Keratinocyte (primary cell): ENCODE measurements around the gene ETFRF1. TPM values are rescaled to one million over a fixed set of nuclear protein-coding genes. Genes with fewer than 3 reads are reported as not detected.

ENCODE experiments used
- DNase-seq: peaks from one replicate; pipeline ENCODE4 v3.0.0-alpha.2; 2011; ENCODE audit warnings: low read depth, missing footprints, low spot score
- FAIRE-seq: peaks from 2 replicates; lab custom pipeline; 2011; peaks lifted over from hg19 to GRCh38; lab: Jason Lieb, UNC
- H2AFZ ChIP-seq: 2 replicates; pipeline ENCODE4 v1.6.0; 2012; ENCODE audit warnings: low read length, control low read depth, inconsistent platforms; ENCODE audit not compliant: control insufficient read depth
- H3K27ac ChIP-seq: 2 replicates; pipeline ENCODE4 v1.5.1; 2011; ENCODE audit warnings: low read length; ENCODE audit not compliant: control insufficient read depth, insufficient read depth
- H3K27me3 ChIP-seq: 3 replicates; pipeline ENCODE4 v1.6.0; 2011; ENCODE audit warnings: low read length; ENCODE audit not compliant: control insufficient read depth, insufficient read depth; ENCODE audit errors: extremely low read depth
- H3K36me3 ChIP-seq, 2 experiments: 2 replicates in 1 of 2; 3 replicates in 1 of 2; pipeline ENCODE4 v1.5.1; 2011; ENCODE audit warnings: low read length in 2 of 2, mild to moderate bottlenecking in 1 of 2; ENCODE audit not compliant: control insufficient read depth in 2 of 2, insufficient read depth in 2 of 2; ENCODE audit errors: extremely low read depth in 1 of 2
- H3K4me1 ChIP-seq: 3 replicates; pipeline ENCODE4 v1.5.1; 2011; ENCODE audit warnings: low read length; ENCODE audit not compliant: control insufficient read depth, insufficient read depth; ENCODE audit errors: extremely low read depth
- H3K4me2 ChIP-seq: 3 replicates; pipeline ENCODE4 v1.6.0; 2011; ENCODE audit warnings: low read depth, low read length; ENCODE audit not compliant: control insufficient read depth, insufficient read depth; ENCODE audit errors: extremely low read depth
- H3K4me3 ChIP-seq, 3 experiments: fragments of 200-600 bp in 1 of 3; sonication (generic) in 1 of 3; 2 replicates in 2 of 3; 3 replicates in 1 of 3; pipeline ENCODE4 v1.5.1; 2011 to 2016; ENCODE audit warnings: low read length in 3 of 3, mild to moderate bottlenecking in 3 of 3, control low read depth in 2 of 3, inconsistent platforms in 1 of 3, low read depth in 1 of 3, mixed read lengths in 1 of 3, mixed run types in 1 of 3, moderate library complexity in 1 of 3; ENCODE audit not compliant: control insufficient read depth in 2 of 3, insufficient read depth in 2 of 3; ENCODE audit errors: extremely low read depth in 1 of 3
- H3K79me2 ChIP-seq: 2 replicates; pipeline ENCODE4 v1.6.0; 2012; ENCODE audit warnings: low read length; ENCODE audit not compliant: control insufficient read depth, insufficient read depth
- H3K9ac ChIP-seq: 3 replicates; pipeline ENCODE4 v1.6.0; 2011; ENCODE audit warnings: low read length; ENCODE audit not compliant: control insufficient read depth, insufficient read depth; ENCODE audit errors: extremely low read depth
- H3K9me1 ChIP-seq: 3 replicates; pipeline ENCODE4 v1.6.0; 2011; ENCODE audit warnings: low read length; ENCODE audit not compliant: control insufficient read depth, insufficient read depth; ENCODE audit errors: extremely low read depth
- H3K9me3 ChIP-seq: 2 replicates; pipeline ENCODE4 v1.5.1; 2012; ENCODE audit warnings: low read depth, low read length; ENCODE audit not compliant: control insufficient read depth
- H4K20me1 ChIP-seq: 3 replicates; pipeline ENCODE4 v1.6.0; 2011; ENCODE audit warnings: low read length; ENCODE audit not compliant: control insufficient read depth, insufficient read depth; ENCODE audit errors: extremely low read depth
- EZH2 ChIP-seq: IDR thresholded peaks from one replicate; pipeline ENCODE4 v1.6.1; 2012; ENCODE audit warnings: inconsistent platforms, mild to moderate bottlenecking, low read length, moderate library complexity
- dilution Hi-C: fragments of 300-500 bp; cut with MboI; formaldehyde crosslinking; loops from one replicate; pipeline ENCODE4 v1.7.0; 2020; ENCODE audit warnings: low sequenced_read_pairs; ENCODE audit not compliant: extremely low pct_ligation_motif_present
- polyA plus RNA-seq, 5 experiments: library from polyadenylated mRNA; depleted of rRNA in 3 of 5; stranded (reverse) in 3 of 5; stranded (forward) in 1 of 5; unstranded in 1 of 5; fragments of >200 nt; gene quantifications; 1 replicate in 1 of 5; 2 replicates in 3 of 5; 3 replicates in 1 of 5; pipeline versions ENCODE4 v1.2.1 to v1.2.3, GENCODE V29; 2011 to 2012; ENCODE audit warnings: missing spikeins in 2 of 5, low read depth in 1 of 5, low replicate concordance in 1 of 5
- TF ChIP-seq, protein P1 (sequence below), 3 experiments: IDR thresholded peaks in 1 of 3; conservative IDR thresholded peaks in 1 of 3; optimal IDR thresholded peaks in 1 of 3; 2 replicates in 2 of 3; 3 replicates in 1 of 3; pipeline versions ENCODE3 to v1.5.1; 2011; ENCODE audit warnings: low read length in 3 of 3, mild to moderate bottlenecking in 3 of 3, moderate library complexity in 2 of 3, control low read depth in 1 of 3, inconsistent platforms in 1 of 3; ENCODE audit not compliant: insufficient read depth in 2 of 3; ENCODE audit errors: extremely low read depth in 1 of 3

The ETFRF1 gene
- polyA plus RNA-seq, 1 donor (not counting 4 experiments of a cell fraction or from before 2014, with no cell fraction given) = 13.6 TPM

DNA sequence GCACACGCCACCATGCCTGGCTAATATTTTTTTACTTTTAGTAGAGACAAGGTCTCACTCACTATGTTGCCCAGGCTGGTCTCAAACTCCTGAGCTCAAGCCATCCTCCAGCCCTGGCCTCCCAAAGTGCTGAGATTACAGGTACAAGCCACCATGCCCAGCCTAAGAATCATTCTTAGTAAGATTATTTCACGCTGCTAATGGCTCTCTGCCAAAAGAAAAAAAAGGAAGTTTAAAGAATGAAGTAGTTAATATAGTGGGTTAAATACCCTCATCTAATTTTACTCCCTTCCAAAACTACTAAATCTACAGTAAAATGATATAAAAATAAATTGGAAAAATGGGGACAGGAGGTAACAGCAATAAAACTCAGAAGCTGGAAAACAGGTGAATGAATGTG is 2.6 kb downstream of the ETFRF1 start:
- dilution Hi-C loops = no loop called here
- no peak for TF ChIP-seq EZH2
- TF ChIP-seq, protein P1, sequence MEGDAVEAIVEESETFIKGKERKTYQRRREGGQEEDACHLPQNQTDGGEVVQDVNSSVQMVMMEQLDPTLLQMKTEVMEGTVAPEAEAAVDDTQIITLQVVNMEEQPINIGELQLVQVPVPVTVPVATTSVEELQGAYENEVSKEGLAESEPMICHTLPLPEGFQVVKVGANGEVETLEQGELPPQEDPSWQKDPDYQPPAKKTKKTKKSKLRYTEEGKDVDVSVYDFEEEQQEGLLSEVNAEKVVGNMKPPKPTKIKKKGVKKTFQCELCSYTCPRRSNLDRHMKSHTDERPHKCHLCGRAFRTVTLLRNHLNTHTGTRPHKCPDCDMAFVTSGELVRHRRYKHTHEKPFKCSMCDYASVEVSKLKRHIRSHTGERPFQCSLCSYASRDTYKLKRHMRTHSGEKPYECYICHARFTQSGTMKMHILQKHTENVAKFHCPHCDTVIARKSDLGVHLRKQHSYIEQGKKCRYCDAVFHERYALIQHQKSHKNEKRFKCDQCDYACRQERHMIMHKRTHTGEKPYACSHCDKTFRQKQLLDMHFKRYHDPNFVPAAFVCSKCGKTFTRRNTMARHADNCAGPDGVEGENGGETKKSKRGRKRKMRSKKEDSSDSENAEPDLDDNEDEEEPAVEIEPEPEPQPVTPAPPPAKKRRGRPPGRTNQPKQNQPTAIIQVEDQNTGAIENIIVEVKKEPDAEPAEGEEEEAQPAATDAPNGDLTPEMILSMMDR (optimal IDR thresholded peaks at IDR 0.05 in 1 of 3, IDR thresholded peaks at IDR 0.05 in 1 of 3, conservative IDR thresholded peaks at IDR 0.05 in 1 of 3; ENCODE audit: extremely low read depth in 1 of 3, insufficient read depth in 2 of 3, low read length in 3 of 3) = no peak
- Histone ChIP-seq H3K36me3 (no peaks in the 10 kb centered on the region), H3K9me3 (no peaks in the 10 kb centered on the region), H3K4me1 (peaks cover 15% of the 10 kb centered on the region), H3K9me1 (no peaks in the 10 kb centered on the region), H3K79me2 (no peaks in the 10 kb centered on the region), H3K27ac (no peak overlapping the region), H3K27me3 (no peaks in the 10 kb centered on the region), H3K4me2 (no peak overlapping the region), H2AFZ (no peak overlapping the region), H3K4me3 (no peak overlapping the region), H4K20me1 (no peaks in the 10 kb centered on the region), H3K9ac (no peak overlapping the region)
- no peak for DNase-seq
- no peak for FAIRE-seq

DNA sequence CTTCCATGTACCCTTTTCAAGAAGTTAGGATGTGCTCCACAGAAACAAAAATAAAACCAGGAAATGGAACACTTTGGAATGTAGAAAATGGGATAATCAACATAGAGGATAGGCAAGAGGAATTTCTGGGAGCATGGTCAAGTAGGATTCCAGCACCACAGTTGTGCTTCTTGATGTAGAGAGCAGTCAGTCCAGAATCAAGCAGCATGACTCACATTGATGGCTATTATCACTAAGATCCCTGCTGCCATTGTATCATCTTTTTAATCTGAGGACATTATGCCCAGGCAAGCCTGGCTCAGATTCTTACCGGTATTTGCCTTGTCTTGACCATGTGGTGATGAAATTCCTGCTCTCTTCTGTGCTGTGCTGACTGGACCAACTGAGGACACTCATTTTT is 5.7 kb downstream of the ETFRF1 start:
- FAIRE-seq (peak; percentile 72), DNase-seq (no peak)
- Histone ChIP-seq H2AFZ (no peak overlapping the region), H3K4me1 (peaks cover 13% of the 10 kb centered on the region), H3K9ac (no peak overlapping the region), H3K9me1 (no peaks in the 10 kb centered on the region), H3K4me3 (no peak overlapping the region), H4K20me1 (no peaks in the 10 kb centered on the region), H3K27me3 (no peaks in the 10 kb centered on the region), H3K27ac (no peak overlapping the region), H3K9me3 (no peaks in the 10 kb centered on the region), H3K4me2 (peak overlapping the region; percentile 12), H3K36me3 (no peaks in the 10 kb centered on the region), H3K79me2 (no peaks in the 10 kb centered on the region)
- dilution Hi-C loops = no loop called here
- TF ChIP-seq EZH2 = no peak
- TF ChIP-seq, protein P1 (optimal IDR thresholded peaks at IDR 0.05 in 1 of 3, IDR thresholded peaks at IDR 0.05 in 1 of 3, conservative IDR thresholded peaks at IDR 0.05 in 1 of 3; ENCODE audit: extremely low read depth in 1 of 3, insufficient read depth in 2 of 3, low read length in 3 of 3) = no peak
